Measurements from ENCODE around the gene SCML2.

GRCh38 chrX:18291006-18291545, 63.4 kb downstream of the SCML2 start:
- no peak for TF ChIP-seq CTCF (IDR thresholded peaks at IDR 0.05)
- TF ChIP-seq POLR2A (IDR thresholded peaks at IDR 0.05): no peak

Measured in body of pancreas (tissue), 4 donors.